8988T (cell line): ENCODE data around the gene NBL1.

ENCODE experiments used
- DNase-seq: peaks from one replicate; pipeline ENCODE4 v3.0.0; 2011

NBL1 gene

GRCh38 chr1:19676438-19676922 lies 32.4 kb downstream of the NBL1 start:
- no peak for DNase-seq

- no peak for DNase-seq
Observed at GRCh38 chr1:19678493-19678892, 34.4 kb downstream of the NBL1 start.

GRCh38 chr1:19678931-19679453 lies 34.9 kb downstream of the NBL1 start:
- DNase-seq = no peak

GRCh38 chr1:19679691-19680090 lies 35.6 kb downstream of the NBL1 start:
- DNase-seq = no peak

- DNase-seq = no peak
Observed at GRCh38 chr1:19680644-19681043, 36.5 kb downstream of the NBL1 start.

GRCh38 chr1:19682257-19682656 lies 38.1 kb downstream of the NBL1 start:
- DNase-seq = no peak

GRCh38 chr1:19682901-19683300 lies 38.8 kb downstream of the NBL1 start:
- no peak for DNase-seq

GRCh38 chr1:19683351-19683750 lies 39.2 kb downstream of the NBL1 start:
- DNase-seq = no peak

GRCh38 chr1:19684677-19685076 lies 40.6 kb downstream of the NBL1 start:
- DNase-seq = no peak

GRCh38 chr1:19685994-19686393 lies 41.9 kb downstream of the NBL1 start:
- no peak for DNase-seq

GRCh38 chr1:19687414-19687813 lies 43.3 kb downstream of the NBL1 start:
- DNase-seq = no peak

- DNase-seq = no peak
Observed at GRCh38 chr1:19688041-19688842, 44.1 kb downstream of the NBL1 start.

GRCh38 chr1:19689085-19689757 lies 45.1 kb downstream of the NBL1 start:
- DNase-seq = no peak

- no peak for DNase-seq
Observed at GRCh38 chr1:19689856-19690255, 45.7 kb downstream of the NBL1 start.

GRCh38 chr1:19690342-19690741 lies 46.2 kb downstream of the NBL1 start:
- DNase-seq = no peak

GRCh38 chr1:19694298-19694697 lies 50.2 kb downstream of the NBL1 start:
- DNase-seq = no peak

- no peak for DNase-seq
Observed at GRCh38 chr1:19695772-19696171, 51.7 kb downstream of the NBL1 start.

GRCh38 chr1:19696820-19697219 lies 52.7 kb downstream of the NBL1 start:
- no peak for DNase-seq

GRCh38 chr1:19698181-19698580 lies 54.1 kb downstream of the NBL1 start:
- DNase-seq = no peak

GRCh38 chr1:19700079-19700777 lies 56.1 kb downstream of the NBL1 start:
- DNase-seq = no peak

GRCh38 chr1:19703280-19703679 lies 59.2 kb downstream of the NBL1 start:
- no peak for DNase-seq

GRCh38 chr1:19704247-19705113 lies 60.4 kb downstream of the NBL1 start:
- DNase-seq = peak; percentile 75
